ENCODE data around the gene LAP3.
A peak's percentile ranks its signal among the peaks of the same experiment; 100 is the strongest.

Gene LAP3

DNA sequence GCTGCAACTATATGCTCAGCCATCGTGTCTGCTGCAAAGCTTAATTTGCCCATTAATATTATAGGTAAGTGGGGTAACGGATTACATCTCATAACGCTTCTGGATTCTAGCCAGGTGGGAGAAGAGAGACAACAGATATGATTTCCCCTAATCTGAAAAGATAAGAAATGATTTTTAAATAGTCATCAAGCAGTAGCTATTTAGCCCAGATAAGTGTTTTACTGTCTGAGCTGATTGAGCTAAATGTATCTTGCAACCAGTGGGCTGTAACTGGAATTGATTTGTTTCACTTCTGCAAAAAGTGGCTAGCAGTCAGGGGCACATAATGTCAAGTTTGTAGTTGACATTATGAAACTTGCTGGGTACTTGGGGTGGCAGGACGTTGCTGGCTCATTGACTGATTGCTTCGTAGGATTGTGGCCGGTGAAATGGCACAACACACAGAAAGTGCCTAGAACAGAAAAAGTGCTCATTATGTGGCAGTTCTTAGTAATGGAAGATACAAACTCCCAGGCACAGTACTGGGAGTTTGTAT, 18.5 kb downstream of the LAP3 start:
- Histone ChIP-seq H3K9ac (ENCODE audit: insufficient read length) (no peak overlapping the region), H3K36me3 (ENCODE audit: insufficient read depth, low read length) (no peaks in the 10 kb centered on the region; the same call in 1 of the 2 replicates), H3K4me3 (no peak overlapping the region), H3K27ac (no peak overlapping the region), H3K9me3 (ENCODE audit: low read depth, low read length) (no peaks in the 10 kb centered on the region)
- TF ChIP-seq EZH2 (IDR thresholded peaks at IDR 0.05): no peak
- no peak for DNase-seq (ENCODE audit: low read depth, low spot score)

DNA sequence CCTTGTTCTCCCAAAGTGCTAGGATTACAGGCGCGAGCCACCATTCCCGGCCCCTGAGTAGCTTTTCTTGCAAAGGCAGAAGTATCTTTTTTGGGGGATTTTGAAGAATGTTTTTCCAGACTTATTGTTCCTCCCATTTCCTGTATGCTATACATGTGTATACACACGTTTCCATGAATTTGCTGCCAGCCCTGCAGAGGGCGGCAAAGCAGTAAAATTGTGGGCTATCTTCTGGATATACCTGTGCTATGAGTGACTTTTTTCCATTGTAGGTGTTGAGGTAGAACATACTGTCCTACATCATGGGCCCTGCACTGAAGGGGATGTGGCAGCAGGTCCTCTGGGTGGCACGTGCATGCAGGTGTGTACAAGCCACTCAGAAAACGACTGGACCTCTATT, 20.5 kb downstream of the LAP3 start:
- TF ChIP-seq EZH2 (IDR thresholded peaks at IDR 0.05) (no peak), POLR2AphosphoS5 (IDR thresholded peaks at IDR 0.05; ENCODE audit: borderline replicate concordance, low read depth, low read length) (no peak), FOXP2 (optimal IDR thresholded peaks at IDR 0.05; ENCODE audit: control extremely low read depth, extremely low read length, insufficient read depth) (no peak)
- Histone ChIP-seq H3K27ac (no peak overlapping the region), H3K4me3 (no peak overlapping the region), H3K9me3 (ENCODE audit: low read depth, low read length) (no peaks in the 10 kb centered on the region), H3K9ac (ENCODE audit: insufficient read length) (no peak overlapping the region), H3K36me3 (ENCODE audit: insufficient read depth, low read length) (no peaks in the 10 kb centered on the region; the same call in 1 of the 2 replicates)
- no peak for DNase-seq (ENCODE audit: low read depth, low spot score)

DNA sequence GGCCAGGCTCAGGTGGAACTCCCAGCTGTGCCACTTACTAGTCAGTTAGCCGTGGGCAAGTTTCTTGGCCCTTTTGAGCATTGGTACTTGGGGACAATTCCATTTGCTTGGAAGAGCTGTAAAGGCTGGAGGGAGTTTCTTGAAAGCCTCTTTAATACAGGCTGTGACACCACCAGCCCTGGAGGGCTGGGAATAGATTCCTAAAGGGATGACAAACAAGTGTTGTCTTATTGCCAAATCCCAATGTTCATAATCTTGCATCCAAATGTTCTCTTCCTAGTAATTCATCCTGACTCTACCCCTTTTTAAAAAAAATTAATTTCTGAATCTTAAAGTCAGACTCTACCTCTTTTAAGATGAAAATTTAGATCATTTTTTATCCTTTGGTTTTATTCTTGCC, 22.8 kb downstream of the LAP3 start:
- no peak overlapping the region for H3K27ac ChIP-seq
- no peak for DNase-seq (ENCODE audit: low read depth, low spot score)
- H3K9me3 ChIP-seq (ENCODE audit: low read depth, low read length): no peaks in the 10 kb centered on the region
- no peak for TF ChIP-seq EZH2 (IDR thresholded peaks at IDR 0.05)
- no peaks in the 10 kb centered on the region; the same call in 1 of the 2 replicates for H3K36me3 ChIP-seq (ENCODE audit: insufficient read depth, low read length)
- no peak overlapping the region for H3K9ac ChIP-seq (ENCODE audit: insufficient read length)
- H3K4me3 ChIP-seq: no peak overlapping the region

DNA sequence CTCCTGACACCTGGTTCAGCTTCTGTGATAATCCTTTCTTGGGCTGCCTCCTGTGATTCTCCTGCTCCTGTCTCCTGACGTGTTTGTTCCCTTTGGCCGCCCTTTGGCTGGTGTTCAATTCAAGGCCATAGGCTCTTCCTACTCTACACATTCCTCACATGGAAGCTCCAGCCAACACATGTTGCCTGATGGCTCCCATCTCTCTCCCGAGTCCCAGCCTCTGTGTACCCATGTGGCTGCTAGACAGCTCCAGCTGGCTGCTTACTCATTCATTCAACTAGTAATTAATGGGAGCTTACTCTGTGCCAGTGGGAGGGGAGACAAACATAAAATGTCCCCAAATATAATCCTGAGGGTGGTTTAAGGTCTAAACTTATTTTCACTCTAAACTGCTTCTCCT, 28.2 kb downstream of the LAP3 start:
- no peak for TF ChIP-seq FOXP2 (optimal IDR thresholded peaks at IDR 0.05; ENCODE audit: control extremely low read depth, extremely low read length, insufficient read depth)
- TF ChIP-seq EZH2 (IDR thresholded peaks at IDR 0.05): no peak
- no peak for TF ChIP-seq POLR2AphosphoS5 (IDR thresholded peaks at IDR 0.05; ENCODE audit: borderline replicate concordance, low read depth, low read length)
- H3K9me3 ChIP-seq (ENCODE audit: low read depth, low read length): no peaks in the 10 kb centered on the region
- no peaks in the 10 kb centered on the region; the same call in 1 of the 2 replicates for H3K36me3 ChIP-seq (ENCODE audit: insufficient read depth, low read length)
- DNase-seq (ENCODE audit: low read depth, low spot score): no peak
- no peak overlapping the region for H3K4me3 ChIP-seq
- no peak overlapping the region for H3K9ac ChIP-seq (ENCODE audit: insufficient read length)
- no peak overlapping the region for H3K27ac ChIP-seq

DNA sequence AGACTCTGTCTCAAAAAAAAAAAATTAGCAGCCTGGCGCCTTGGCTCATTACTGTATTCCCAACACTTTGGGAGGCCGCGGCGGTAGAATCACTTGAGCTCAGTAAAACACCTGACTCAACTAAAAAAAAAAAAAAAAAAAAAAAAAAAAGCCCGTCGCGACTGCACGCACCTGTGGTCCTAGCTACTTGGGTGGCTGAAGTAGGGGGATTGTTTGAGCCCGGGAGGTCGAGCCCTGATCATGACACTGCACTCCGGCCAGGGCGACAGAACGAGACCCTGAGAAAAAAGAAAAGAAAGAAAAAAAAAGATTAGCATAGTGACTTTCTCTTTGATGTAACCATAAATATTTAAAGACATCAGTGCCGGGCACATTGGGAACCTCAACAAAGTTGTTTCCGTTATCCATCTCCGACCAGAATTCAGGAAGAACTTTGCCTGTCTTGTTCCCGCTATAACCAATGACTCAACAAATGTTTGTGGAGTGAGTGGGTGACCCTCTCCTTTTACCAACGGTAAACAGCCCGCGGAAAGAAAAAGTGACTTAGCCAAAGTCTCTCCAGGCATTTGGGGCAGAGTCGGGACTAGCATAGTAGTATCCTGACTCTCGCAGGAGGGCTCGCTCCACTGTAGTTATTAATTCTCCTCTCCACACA, 36.9 kb downstream of the LAP3 start:
- no peak for TF ChIP-seq POLR2AphosphoS5 (IDR thresholded peaks at IDR 0.05; ENCODE audit: borderline replicate concordance, low read depth, low read length)
- TF ChIP-seq EZH2 (IDR thresholded peaks at IDR 0.05): no peak
- TF ChIP-seq FOXP2 (optimal IDR thresholded peaks at IDR 0.05; ENCODE audit: control extremely low read depth, extremely low read length, insufficient read depth): no peak

DNA sequence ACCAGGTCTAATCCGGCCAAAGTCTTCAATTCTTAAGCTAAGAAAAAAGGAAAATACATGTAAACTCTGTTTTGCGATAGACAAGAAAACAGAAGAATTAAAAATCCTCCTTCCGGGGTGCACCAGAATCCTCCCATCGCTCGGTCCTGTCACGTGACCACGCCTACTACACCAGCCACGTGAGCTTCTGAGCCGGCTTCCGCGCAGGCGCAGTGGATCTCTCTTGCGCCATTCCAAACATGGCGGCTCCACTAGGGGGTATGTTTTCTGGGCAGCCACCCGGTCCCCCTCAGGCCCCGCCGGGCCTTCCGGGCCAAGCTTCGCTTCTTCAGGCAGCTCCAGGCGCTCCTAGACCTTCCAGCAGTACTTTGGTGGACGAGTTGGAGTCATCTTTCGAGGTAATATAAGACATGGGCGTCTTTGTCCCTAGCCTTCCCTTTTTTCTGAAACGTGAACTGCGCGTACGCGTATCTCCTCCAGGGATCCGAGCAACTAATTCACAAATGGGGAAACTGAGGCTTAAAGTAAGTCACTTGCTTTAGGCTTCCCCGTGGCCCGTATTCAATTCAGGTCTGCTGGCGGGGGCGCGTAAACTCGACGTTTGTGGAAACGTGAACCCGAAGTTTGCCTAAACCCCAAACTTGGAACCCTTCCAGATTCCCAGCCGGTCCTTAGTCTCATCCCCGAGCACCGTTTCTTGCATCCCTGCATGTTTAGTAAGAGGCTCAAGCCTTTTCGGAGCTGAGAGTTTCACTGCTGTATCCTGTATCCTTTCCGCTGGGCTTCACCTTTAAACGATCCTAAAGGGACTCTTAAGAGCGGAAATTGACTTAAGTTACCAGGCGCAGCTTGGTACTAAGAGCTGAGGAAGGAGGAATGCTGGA, 37.7 kb downstream of the LAP3 start, which contains the start of gene MED28:
MED28 (plus strand) TSS at position 226 of the 884 bp plus-strand sequence; CDS start at position 240, 14 bp downstream.
- Histone ChIP-seq H3K36me3 (ENCODE audit: insufficient read depth, low read length) (peaks cover 10% of the 10 kb centered on the region; the same call in 1 of the 2 replicates), H3K9ac (ENCODE audit: insufficient read length) (peak within 1 kb of the TSS; percentile 98), H3K4me3 (peak within 1 kb of the TSS; percentile 92), H3K27ac (peak within 1 kb of the TSS; percentile 54; the same call in 1 of the 2 replicates), H3K9me3 (ENCODE audit: low read depth, low read length) (no peaks in the 10 kb centered on the region)
- DNase-seq (ENCODE audit: low read depth, low spot score): peak; percentile 56
- TF ChIP-seq EZH2 (IDR thresholded peaks at IDR 0.05): no peak
- TF ChIP-seq FOXP2 (optimal IDR thresholded peaks at IDR 0.05; ENCODE audit: control extremely low read depth, extremely low read length, insufficient read depth): no peak
- peak; percentile 86 for TF ChIP-seq POLR2AphosphoS5 (IDR thresholded peaks at IDR 0.05; ENCODE audit: borderline replicate concordance, low read depth, low read length)

More for the DNA sequence above, 36.9 kb downstream of the LAP3 start:
- peak overlapping the region; percentile 36; the same call in 1 of the 2 replicates for H3K27ac ChIP-seq
- no peak for DNase-seq (ENCODE audit: low read depth, low spot score)
- peak overlapping the region; percentile 98 for H3K9ac ChIP-seq (ENCODE audit: insufficient read length)
- H3K9me3 ChIP-seq (ENCODE audit: low read depth, low read length): no peaks in the 10 kb centered on the region
- peak overlapping the region; percentile 92 for H3K4me3 ChIP-seq
- H3K36me3 ChIP-seq (ENCODE audit: insufficient read depth, low read length): peaks cover 6% of the 10 kb centered on the region; the same call in 1 of the 2 replicates

DNA sequence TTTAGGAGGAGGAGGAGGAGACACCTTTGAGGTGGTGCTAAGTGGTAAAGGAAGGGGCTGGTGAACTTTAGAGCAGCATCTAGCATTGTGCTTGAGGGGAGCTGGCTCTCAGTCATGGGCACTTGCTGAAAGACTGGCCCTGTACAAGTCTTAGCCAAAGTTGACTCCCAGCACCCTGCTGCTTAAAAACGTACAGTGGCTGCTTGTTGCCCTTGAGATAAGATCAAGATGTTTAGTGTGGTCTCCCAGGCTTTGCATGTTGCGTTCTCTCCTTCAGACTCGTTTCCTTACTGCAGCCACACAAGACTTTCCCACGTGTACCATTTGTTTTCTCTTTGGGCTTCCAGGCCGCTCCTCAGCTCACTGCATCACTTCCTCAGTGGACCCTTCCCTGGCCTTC, 39.3 kb downstream of the LAP3 start:
- Histone ChIP-seq H3K9me3 (ENCODE audit: low read depth, low read length) (no peaks in the 10 kb centered on the region), H3K27ac (no peak overlapping the region), H3K9ac (ENCODE audit: insufficient read length) (no peak overlapping the region), H3K4me3 (no peak overlapping the region), H3K36me3 (ENCODE audit: insufficient read depth, low read length) (peaks cover 25% of the 10 kb centered on the region; the same call in 1 of the 2 replicates)
- DNase-seq (ENCODE audit: low read depth, low spot score): no peak
- TF ChIP-seq FOXP2 (optimal IDR thresholded peaks at IDR 0.05; ENCODE audit: control extremely low read depth, extremely low read length, insufficient read depth): no peak
- TF ChIP-seq POLR2AphosphoS5 (IDR thresholded peaks at IDR 0.05; ENCODE audit: borderline replicate concordance, low read depth, low read length): no peak
- TF ChIP-seq EZH2 (IDR thresholded peaks at IDR 0.05): no peak

DNA sequence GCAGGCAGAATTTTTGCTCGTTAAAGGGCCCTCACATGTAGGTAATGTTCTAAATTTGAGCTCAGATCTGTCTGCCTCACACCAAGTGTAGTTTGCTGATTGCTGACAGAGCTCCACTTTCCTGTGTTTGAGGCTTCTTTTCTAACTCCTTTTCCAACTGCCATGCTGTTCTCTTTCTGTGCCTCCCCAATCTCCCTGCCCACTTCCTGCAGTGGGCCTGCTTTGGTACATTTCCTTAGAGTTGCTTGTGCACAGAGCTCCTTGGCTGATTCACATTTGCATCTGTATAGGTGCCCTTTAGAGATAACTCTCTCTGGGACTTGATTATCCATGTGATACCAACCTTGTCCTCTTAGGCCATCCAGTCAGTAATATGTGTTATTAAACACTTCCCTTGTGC, 41.9 kb downstream of the LAP3 start:
- Histone ChIP-seq H3K4me3 (no peak overlapping the region), H3K36me3 (ENCODE audit: insufficient read depth, low read length) (peaks cover 49% of the 10 kb centered on the region), H3K9me3 (ENCODE audit: low read depth, low read length) (no peaks in the 10 kb centered on the region), H3K9ac (ENCODE audit: insufficient read length) (no peak overlapping the region), H3K27ac (no peak overlapping the region)
- DNase-seq (ENCODE audit: low read depth, low spot score): no peak
- TF ChIP-seq POLR2AphosphoS5 (IDR thresholded peaks at IDR 0.05; ENCODE audit: borderline replicate concordance, low read depth, low read length) (no peak), EZH2 (IDR thresholded peaks at IDR 0.05) (no peak)

Data from SK-N-MC (cell line).